Adipocyte (in vitro differentiated cells): ENCODE measurements around the gene AP1S1.
A peak's percentile ranks its signal among the peaks of the same experiment; 100 is the strongest.

Experiments
- DNase-seq: peaks from one replicate; pipeline ENCODE4 v3.0.0-alpha.2; 2015; ENCODE audit warnings: low read depth
- H3K27me3 ChIP-seq: replicated peaks from 2 replicates; pipeline ENCODE4 v1.7.0; 2013; ENCODE audit warnings: mild to moderate bottlenecking, low read length, moderate library complexity; ENCODE audit not compliant: control insufficient read depth, insufficient read depth
- H3K36me3 ChIP-seq: 2 replicates; pipeline ENCODE4 v1.7.0; 2013; ENCODE audit warnings: low read length, mild to moderate bottlenecking, moderate library complexity; ENCODE audit not compliant: control insufficient read depth, insufficient read depth, severe bottlenecking
- H3K4me1 ChIP-seq: 2 replicates; pipeline ENCODE4 v1.7.0; 2013; ENCODE audit warnings: mild to moderate bottlenecking, low read length, moderate library complexity; ENCODE audit not compliant: control insufficient read depth, insufficient read depth
- H3K4me3 ChIP-seq: 2 replicates; pipeline ENCODE4 v1.7.0; 2013; ENCODE audit warnings: mild to moderate bottlenecking, low read length, moderate library complexity
- H3K9ac ChIP-seq: 2 replicates; pipeline ENCODE4 v1.7.0; 2013; ENCODE audit warnings: mild to moderate bottlenecking, low read length, moderate library complexity
- H3K9me3 ChIP-seq: 2 replicates; pipeline ENCODE4 v1.7.0; 2013; ENCODE audit warnings: mild to moderate bottlenecking, low read length, moderate library complexity; ENCODE audit not compliant: control insufficient read depth

The AP1S1 gene

DNA sequence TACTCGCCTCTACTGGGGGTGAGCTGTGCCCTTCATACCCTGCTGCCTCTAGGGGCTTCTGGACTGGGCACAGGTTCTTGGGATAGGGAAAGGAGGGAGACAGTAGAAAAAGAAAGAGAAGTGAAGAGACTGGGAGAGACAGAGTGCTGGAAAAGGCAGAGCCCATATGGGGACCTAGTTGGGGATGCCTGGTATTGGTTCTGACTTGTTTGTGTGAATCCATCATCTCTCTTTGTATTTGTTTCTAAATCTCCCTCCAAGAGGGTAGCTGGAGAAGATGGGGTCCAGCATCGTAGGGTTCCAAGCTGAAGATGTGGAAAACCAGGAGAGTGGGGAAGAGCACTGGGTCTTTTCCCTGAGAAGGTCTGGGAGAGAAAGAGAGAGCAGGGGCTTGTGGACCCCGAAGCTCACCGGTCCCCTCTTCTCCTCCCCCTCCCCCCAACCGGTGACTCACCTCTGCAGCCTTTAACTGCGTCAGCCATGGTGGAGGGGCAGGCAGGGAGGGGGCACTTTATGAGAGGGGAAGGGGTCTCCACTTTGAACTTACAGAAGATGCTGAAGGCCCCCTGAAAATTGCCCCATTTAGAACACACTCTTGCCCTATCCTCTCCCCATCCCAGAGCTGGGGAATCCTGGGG lies 14.3 kb downstream of the AP1S1 start:
- DNase-seq: no peak
- Histone ChIP-seq H3K36me3 (no peaks in the 10 kb centered on the region), H3K4me1 (peaks cover 25% of the 10 kb centered on the region), H3K9ac (no peak overlapping the region), H3K27me3 (peaks cover 70% of the 10 kb centered on the region), H3K9me3 (no peaks in the 10 kb centered on the region), H3K4me3 (no peak overlapping the region)

DNA sequence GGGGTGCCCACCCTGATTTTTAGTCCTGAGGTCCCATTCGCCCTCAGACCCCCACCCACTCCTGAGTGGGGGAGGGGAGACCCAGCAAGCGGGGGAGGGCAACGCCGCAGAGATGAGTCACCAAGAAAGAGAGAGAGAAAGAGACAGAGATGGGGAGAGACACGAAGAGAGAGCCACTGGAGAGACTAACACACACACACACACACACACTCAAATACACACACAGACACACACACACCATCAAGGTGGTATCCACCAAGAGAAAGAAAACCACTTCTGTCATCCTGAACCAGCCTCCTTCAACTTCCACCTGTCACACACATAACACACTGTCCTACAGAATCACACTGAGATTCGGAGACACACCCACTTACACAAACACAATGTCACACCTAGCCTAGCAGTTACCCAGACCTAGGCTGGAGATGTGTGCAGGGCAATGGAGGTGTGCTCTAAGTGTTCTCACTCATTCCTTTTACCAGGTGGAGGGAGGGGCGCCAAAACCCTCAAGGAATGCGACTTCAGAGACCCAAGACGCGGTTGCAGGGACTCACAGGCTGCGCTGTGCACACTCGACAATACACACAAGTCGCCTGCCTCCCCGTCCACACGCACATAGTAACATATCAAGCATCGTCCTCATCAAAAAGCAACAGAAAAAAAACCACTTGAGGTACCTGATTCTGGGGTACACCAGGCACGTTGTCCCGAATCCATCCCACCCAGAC lies 15.0 kb downstream of the AP1S1 start:
- Histone ChIP-seq H3K4me1 (peaks cover 21% of the 10 kb centered on the region), H3K9ac (no peak overlapping the region), H3K4me3 (no peak overlapping the region)

DNA sequence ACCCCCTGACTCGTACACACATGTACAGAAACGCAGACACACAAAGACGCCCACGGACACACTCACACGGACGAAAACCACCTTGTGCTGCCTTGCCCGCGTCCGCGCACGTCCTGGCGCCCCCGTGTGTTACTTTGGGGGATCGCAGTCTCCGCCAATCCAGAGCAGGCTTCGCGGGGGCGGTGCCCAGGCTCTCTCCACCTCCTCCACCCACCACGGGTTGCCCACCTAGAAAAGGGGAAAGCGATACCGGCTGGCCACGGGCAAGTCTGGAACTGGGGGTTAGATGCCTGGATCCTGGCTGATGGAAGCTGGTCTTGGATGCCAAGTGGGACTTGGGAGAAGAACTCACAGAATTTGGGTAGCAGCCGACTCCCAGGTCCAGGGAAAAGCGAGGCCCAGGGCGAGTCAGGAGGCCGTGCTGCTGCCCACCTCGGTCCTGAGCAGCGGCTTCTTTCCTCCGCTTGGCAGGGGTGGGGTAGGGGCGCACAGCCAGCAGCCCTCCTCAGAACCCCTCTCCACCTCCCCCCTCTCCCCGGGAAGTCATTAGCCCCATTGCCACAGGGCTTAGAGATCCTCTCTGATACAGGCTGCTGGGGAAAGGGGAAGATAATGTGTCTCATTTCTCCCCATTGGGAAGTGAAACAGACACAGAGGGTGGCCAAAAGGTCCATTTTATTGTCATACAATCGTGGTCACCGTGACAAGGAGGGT lies 15.7 kb downstream of the AP1S1 start:
- Histone ChIP-seq H3K4me3 (no peak overlapping the region), H3K27me3 (peaks cover 80% of the 10 kb centered on the region), H3K36me3 (no peaks in the 10 kb centered on the region), H3K4me1 (peaks cover 17% of the 10 kb centered on the region), H3K9me3 (no peaks in the 10 kb centered on the region), H3K9ac (no peak overlapping the region)
- peak; percentile 87 for DNase-seq

More for the DNA sequence above, 15.0 kb downstream of the AP1S1 start:
- Histone ChIP-seq H3K9me3 (no peaks in the 10 kb centered on the region), H3K27me3 (peaks cover 75% of the 10 kb centered on the region), H3K36me3 (no peaks in the 10 kb centered on the region)
- no peak for DNase-seq

DNA sequence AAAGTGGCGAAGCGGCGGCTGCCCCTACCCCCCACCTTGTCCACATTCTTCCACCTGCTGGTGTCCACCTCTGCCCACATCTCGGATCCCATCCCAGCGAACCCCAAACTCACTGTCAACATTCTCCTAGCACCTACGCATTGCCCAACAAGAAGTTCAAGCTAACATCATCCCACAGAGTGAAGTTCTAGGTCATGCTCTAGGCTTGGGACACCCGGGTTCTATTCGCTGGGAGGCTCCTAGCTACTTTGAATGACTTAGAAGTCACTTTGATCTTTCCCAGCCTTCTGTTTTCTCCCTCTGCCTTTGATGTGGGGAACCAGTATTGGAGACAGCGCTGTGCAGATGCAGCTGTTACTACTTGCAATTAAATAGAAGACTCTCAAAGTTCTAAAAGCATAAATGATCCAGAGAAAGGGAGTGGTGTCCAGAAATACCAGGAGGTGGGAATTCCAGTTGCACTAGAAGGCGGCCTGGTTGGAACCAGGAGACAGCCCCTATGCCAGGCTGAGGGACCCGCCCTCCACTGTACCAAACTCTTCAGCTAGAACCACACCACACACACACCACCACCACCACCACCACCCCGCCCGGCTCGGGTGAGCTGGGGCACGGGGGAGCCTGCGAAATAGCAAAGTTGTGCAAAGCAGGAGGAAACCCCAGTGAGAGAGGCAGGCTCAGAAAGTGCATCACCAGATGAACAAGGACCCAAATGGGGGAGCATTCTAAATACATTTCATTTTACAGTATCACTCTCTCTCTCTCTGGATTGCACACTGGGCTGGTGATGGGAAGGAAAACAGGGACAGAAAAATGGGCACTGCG lies 16.6 kb downstream of the AP1S1 start:
- Histone ChIP-seq H3K36me3 (no peaks in the 10 kb centered on the region), H3K4me1 (peaks cover 12% of the 10 kb centered on the region), H3K27me3 (peaks cover 85% of the 10 kb centered on the region), H3K4me3 (no peak overlapping the region), H3K9me3 (no peaks in the 10 kb centered on the region), H3K9ac (no peak overlapping the region)
- no peak for DNase-seq

DNA sequence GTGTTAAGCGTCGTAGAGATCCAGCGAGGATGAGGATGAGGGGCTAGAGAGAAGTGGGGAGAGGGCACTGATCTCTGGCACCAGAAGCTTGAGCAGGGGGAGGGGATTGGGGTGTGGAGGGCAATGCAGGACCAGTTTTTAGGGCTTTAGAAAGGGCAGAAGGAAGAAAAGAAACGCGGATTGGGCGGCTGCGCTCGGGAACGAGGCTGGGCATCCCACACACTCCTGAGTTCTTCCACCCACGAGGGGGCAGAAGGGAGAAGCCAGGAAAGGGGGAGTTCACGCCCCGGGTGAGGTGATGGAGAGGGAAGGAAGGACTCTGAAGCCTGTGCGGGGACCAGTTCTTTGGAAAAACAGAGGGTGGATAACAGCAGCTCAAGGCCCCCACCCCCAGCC lies 17.2 kb downstream of the AP1S1 start:
- Histone ChIP-seq H3K27me3 (peaks cover 85% of the 10 kb centered on the region), H3K9ac (no peak overlapping the region), H3K4me1 (peaks cover 11% of the 10 kb centered on the region), H3K36me3 (no peaks in the 10 kb centered on the region), H3K9me3 (no peaks in the 10 kb centered on the region), H3K4me3 (no peak overlapping the region)
- DNase-seq: peak; percentile 37

DNA sequence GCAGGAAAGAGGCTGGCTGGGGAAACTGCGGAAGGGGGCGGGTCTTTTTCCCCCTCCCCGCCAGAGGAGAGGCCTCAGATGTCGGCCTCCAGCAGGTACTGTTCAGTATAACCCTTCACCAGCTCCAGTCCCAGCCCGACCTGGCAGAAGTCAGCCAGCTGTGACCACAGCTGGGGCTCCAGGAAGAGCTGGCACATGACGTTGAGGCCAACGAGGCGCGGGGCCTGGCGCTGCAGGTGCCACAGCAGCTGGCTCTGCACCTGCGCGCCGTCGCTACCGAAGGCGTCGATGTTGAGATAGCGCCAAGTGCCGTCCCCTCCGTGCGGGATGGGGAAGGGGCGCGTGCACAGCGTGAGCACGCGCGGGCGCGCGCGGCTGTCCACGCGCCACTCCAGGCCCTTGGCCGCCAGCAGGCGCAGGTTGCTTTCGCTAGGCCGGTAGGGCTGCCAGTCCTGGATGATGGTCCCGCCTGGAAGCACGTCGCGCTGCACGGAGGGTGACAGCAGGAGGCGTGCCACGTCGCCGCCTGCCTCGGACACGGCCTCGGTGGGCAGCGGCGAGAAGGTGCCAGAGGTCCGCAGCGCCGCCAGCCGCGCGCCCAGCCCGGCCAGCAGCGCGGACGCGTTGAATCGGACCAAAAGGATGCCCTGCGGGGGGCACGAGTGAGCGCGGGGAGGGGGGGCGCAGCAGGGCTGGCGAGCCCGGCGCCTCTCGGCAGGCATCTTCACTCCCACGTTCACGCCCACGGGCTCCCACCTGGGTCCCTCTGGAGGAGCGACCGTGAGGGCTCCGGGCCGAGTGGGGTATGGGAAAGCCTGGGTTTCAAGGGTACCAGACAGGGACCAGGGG lies 18.0 kb downstream of the AP1S1 start:
- peaks cover 11% of the 10 kb centered on the region for H3K4me1 ChIP-seq
- peaks cover 88% of the 10 kb centered on the region for H3K27me3 ChIP-seq
- no peak overlapping the region for H3K4me3 ChIP-seq
- no peaks in the 10 kb centered on the region for H3K36me3 ChIP-seq
- H3K9ac ChIP-seq: no peak overlapping the region
- no peak for DNase-seq
- no peaks in the 10 kb centered on the region for H3K9me3 ChIP-seq

DNA sequence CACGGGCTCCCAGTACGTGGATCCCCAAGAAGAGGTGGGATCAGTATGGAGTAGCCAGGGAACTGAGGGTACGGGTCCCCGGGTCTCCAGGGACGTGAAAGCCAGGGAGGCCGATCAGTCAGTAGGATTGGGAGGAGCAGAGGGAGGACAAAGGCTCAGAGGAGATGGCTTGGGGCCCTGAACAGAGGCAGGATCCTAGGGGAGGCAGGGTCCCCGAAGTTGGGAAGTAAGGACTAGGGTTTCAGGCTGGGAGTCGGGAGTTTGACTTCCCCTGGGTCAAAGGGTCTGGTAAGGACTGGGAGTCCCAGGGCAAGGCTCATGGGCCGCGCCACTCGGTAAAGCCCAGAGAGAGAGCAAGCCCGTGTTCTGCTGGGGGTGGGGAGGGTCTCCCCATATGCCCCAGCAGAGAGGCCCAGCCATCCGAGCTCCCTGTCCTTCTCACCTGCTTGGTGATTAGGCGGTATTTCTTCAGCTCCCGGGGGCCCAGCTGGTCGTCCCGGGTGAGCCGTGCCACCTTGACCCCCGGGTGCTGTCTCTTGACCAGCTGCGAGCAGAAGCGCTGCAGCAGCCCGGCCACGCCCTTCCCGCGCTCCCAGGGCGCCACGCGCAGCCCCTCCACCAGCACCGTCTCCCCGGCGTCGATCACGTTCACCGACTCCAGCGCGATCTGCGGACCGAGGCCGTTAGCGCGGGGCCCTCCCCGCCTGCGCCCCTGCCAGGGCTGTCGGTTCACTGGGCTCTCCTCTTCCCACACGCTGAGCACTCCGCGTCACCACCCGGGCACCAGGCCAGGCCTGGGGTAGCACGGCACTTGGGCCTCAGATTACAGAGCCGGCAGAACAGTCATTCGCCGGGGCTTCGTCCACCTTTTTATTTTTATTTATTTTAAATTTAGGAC lies 18.8 kb downstream of the AP1S1 start:
- peak overlapping the region; percentile 56 for H3K4me3 ChIP-seq
- no peaks in the 10 kb centered on the region for H3K36me3 ChIP-seq
- H3K27me3 ChIP-seq: peaks cover 89% of the 10 kb centered on the region
- H3K4me1 ChIP-seq: peaks cover 11% of the 10 kb centered on the region
- H3K9ac ChIP-seq: no peak overlapping the region
- peak; percentile 92 for DNase-seq
- H3K9me3 ChIP-seq: no peaks in the 10 kb centered on the region

DNA sequence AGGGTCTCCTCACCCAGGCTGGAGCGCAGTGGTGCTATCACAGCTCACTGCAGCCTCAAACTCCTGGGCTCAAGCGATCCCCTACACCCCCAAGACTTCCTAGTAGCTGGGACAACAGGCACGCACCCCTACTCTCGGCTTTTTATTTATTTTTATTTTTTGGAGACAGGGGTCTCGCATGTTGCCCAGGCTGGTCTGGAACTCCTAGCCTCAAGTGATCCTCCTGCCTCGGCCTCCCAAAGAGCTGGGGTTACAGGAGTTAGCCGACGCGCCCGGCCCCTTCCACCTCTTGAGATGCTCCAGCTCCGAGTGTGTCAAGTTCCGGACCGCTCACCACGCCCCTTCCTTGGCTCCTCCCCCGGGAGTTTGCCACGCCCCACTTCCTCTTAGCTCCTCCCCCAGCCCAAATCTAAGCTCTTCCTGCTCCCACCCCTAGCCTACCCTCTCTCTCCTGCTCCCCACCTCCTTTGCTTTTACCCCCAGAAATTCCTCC lies 19.5 kb downstream of the AP1S1 start:
- H3K4me3 ChIP-seq: no peak overlapping the region
- no peak overlapping the region for H3K9ac ChIP-seq
- H3K9me3 ChIP-seq: no peaks in the 10 kb centered on the region
- peaks cover 85% of the 10 kb centered on the region for H3K27me3 ChIP-seq
- peaks cover 11% of the 10 kb centered on the region for H3K4me1 ChIP-seq
- DNase-seq: peak; percentile 76
- no peaks in the 10 kb centered on the region for H3K36me3 ChIP-seq

DNA sequence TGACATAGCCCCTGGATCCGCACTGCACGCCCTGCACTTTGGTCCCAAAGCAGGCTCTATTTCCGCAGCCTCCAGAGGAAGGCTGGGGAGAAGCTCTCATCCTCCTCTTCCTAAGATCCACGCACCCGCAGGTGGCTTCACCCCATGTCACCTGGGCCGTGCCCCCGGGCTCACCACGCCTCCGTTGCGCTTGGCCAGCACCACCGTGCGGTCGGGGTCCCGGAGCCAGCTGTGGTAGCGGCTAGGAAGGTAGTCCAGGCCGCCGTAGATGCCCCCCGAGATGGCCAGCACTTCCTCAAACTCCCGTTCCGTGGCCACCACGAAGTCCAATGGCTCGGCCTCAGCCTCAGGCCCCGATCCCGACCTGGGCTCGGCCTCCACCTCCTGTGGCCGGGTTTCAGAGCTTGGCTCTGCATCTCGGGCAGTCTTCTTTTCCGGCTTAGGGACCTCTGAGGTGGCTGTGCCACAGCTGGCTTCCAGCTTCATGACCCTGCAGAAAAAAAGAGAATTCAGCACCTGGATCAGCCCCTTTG lies 20.1 kb downstream of the AP1S1 start:
- DNase-seq: no peak
- Histone ChIP-seq H3K4me3 (no peak overlapping the region), H3K9me3 (no peaks in the 10 kb centered on the region), H3K27me3 (peaks cover 82% of the 10 kb centered on the region), H3K4me1 (peaks cover 11% of the 10 kb centered on the region), H3K9ac (no peak overlapping the region), H3K36me3 (no peaks in the 10 kb centered on the region)
